ENCODE results near the gene FGF14.

The FGF14 gene

DNA sequence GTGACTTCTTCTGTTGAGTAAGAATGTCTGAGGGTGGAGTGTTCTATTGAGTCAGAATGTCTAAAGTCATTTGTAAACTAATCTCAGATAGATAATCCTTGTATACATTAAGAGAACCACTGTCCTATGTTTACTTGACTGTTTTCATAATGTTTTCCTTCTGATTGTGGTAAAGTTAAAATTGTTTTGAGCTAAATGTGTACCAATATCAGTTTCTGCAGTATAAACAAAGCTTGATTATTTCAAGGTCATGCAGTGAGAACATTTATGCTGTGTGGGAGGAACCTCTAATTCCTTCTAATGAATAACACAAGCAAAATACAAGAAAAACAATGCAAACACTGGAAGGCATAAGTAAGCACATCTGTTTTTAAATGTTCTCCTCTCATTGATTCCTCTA lies 434.6 kb downstream of the FGF14 start:
- H3K9me3 ChIP-seq (ENCODE audit: control insufficient read depth in 1 of 2, low read length in 2 of 2), result no peaks in the 10 kb centered on the region
- no peaks in the 10 kb centered on the region for H3K36me3 ChIP-seq (ENCODE audit: control insufficient read depth in 1 of 2, insufficient read depth in 2 of 2, low read length in 2 of 2)
- H3K4me3 ChIP-seq (ENCODE audit: low read depth in 1 of 2, low read length in 2 of 2), result no peak overlapping the region
- no peak overlapping the region for H3K27ac ChIP-seq (ENCODE audit: low read depth, low read length)
- H3K27me3 ChIP-seq (ENCODE audit: control insufficient read depth in 1 of 2, insufficient read depth in 2 of 2, low read length in 2 of 2), result no peaks in the 10 kb centered on the region
- no peaks in the 10 kb centered on the region for H3K4me1 ChIP-seq (ENCODE audit: control insufficient read depth in 1 of 2, insufficient read depth in 2 of 2, low read length in 2 of 2)
- H3K9ac ChIP-seq (ENCODE audit: low read depth in 1 of 2, low read length in 2 of 2), result no peak overlapping the region

- Histone ChIP-seq H3K9ac (ENCODE audit: low read depth in 1 of 2, low read length in 2 of 2) (no peak overlapping the region), H3K36me3 (ENCODE audit: control insufficient read depth in 1 of 2, insufficient read depth in 2 of 2, low read length in 2 of 2) (no peaks in the 10 kb centered on the region), H3K27ac (ENCODE audit: low read depth, low read length) (no peak overlapping the region), H3K4me3 (ENCODE audit: low read depth in 1 of 2, low read length in 2 of 2) (no peak overlapping the region), H3K9me3 (ENCODE audit: control insufficient read depth in 1 of 2, low read length in 2 of 2) (no peaks in the 10 kb centered on the region), H3K27me3 (ENCODE audit: control insufficient read depth in 1 of 2, insufficient read depth in 2 of 2, low read length in 2 of 2) (no peaks in the 10 kb centered on the region), H3K4me1 (ENCODE audit: control insufficient read depth in 1 of 2, insufficient read depth in 2 of 2, low read length in 2 of 2) (no peaks in the 10 kb centered on the region)
Observed at GRCh38 chr13:101965096-101965495, 436.8 kb downstream of the FGF14 start.

- H3K27me3 ChIP-seq (ENCODE audit: control insufficient read depth in 1 of 2, insufficient read depth in 2 of 2, low read length in 2 of 2), result no peaks in the 10 kb centered on the region
- H3K4me1 ChIP-seq (ENCODE audit: control insufficient read depth in 1 of 2, insufficient read depth in 2 of 2, low read length in 2 of 2), result no peaks in the 10 kb centered on the region
- H3K9ac ChIP-seq (ENCODE audit: low read depth in 1 of 2, low read length in 2 of 2), result no peak overlapping the region
- H3K36me3 ChIP-seq (ENCODE audit: control insufficient read depth in 1 of 2, insufficient read depth in 2 of 2, low read length in 2 of 2), result no peaks in the 10 kb centered on the region
- H3K4me3 ChIP-seq (ENCODE audit: low read depth in 1 of 2, low read length in 2 of 2), result no peak overlapping the region
- H3K9me3 ChIP-seq (ENCODE audit: control insufficient read depth in 1 of 2, low read length in 2 of 2), result no peaks in the 10 kb centered on the region
- H3K27ac ChIP-seq (ENCODE audit: low read depth, low read length), result no peak overlapping the region
Observed at GRCh38 chr13:101959016-101959415, 442.8 kb downstream of the FGF14 start.

GRCh38 chr13:101955764-101956163 lies 446.1 kb downstream of the FGF14 start:
- Histone ChIP-seq H3K4me1 (ENCODE audit: control insufficient read depth in 1 of 2, insufficient read depth in 2 of 2, low read length in 2 of 2) (no peaks in the 10 kb centered on the region), H3K27me3 (ENCODE audit: control insufficient read depth in 1 of 2, insufficient read depth in 2 of 2, low read length in 2 of 2) (no peaks in the 10 kb centered on the region), H3K4me3 (ENCODE audit: low read depth in 1 of 2, low read length in 2 of 2) (no peak overlapping the region), H3K9ac (ENCODE audit: low read depth in 1 of 2, low read length in 2 of 2) (no peak overlapping the region), H3K9me3 (ENCODE audit: control insufficient read depth in 1 of 2, low read length in 2 of 2) (no peaks in the 10 kb centered on the region), H3K27ac (ENCODE audit: low read depth, low read length) (no peak overlapping the region), H3K36me3 (ENCODE audit: control insufficient read depth in 1 of 2, insufficient read depth in 2 of 2, low read length in 2 of 2) (no peaks in the 10 kb centered on the region)

- H3K9me3 ChIP-seq (ENCODE audit: control insufficient read depth in 1 of 2, low read length in 2 of 2), result no peaks in the 10 kb centered on the region
- H3K27me3 ChIP-seq (ENCODE audit: control insufficient read depth in 1 of 2, insufficient read depth in 2 of 2, low read length in 2 of 2), result no peaks in the 10 kb centered on the region
- H3K4me1 ChIP-seq (ENCODE audit: control insufficient read depth in 1 of 2, insufficient read depth in 2 of 2, low read length in 2 of 2), result no peaks in the 10 kb centered on the region
- H3K36me3 ChIP-seq (ENCODE audit: control insufficient read depth in 1 of 2, insufficient read depth in 2 of 2, low read length in 2 of 2), result no peaks in the 10 kb centered on the region
- H3K4me3 ChIP-seq (ENCODE audit: low read depth in 1 of 2, low read length in 2 of 2), result no peak overlapping the region
- H3K27ac ChIP-seq (ENCODE audit: low read depth, low read length), result no peak overlapping the region
- no peak overlapping the region for H3K9ac ChIP-seq (ENCODE audit: low read depth in 1 of 2, low read length in 2 of 2)
Observed at GRCh38 chr13:101951114-101951513, 450.7 kb downstream of the FGF14 start.

DNA sequence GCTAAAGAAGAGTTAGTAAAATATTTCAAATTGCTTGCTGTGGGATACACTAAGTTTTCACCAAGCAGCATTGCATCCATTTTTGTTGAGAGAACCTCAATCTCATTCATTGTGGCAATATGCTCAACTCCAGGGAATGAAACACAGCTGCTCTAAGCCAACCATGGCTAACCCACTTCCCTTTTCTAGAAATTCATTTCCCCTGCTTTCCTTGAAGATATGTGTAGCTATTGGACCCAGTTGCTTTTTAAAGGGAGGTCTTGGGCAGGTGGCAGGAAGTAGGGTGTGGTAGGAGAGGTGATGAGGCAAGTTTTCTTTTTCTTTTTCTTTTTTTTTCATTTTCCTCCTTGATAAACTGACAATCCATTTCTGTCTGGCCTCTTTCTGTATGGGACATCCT lies 452.2 kb downstream of the FGF14 start:
- Histone ChIP-seq H3K27ac (ENCODE audit: low read depth, low read length) (no peak overlapping the region), H3K36me3 (ENCODE audit: control insufficient read depth in 1 of 2, insufficient read depth in 2 of 2, low read length in 2 of 2) (no peaks in the 10 kb centered on the region), H3K9ac (ENCODE audit: low read depth in 1 of 2, low read length in 2 of 2) (no peak overlapping the region), H3K9me3 (ENCODE audit: control insufficient read depth in 1 of 2, low read length in 2 of 2) (no peaks in the 10 kb centered on the region), H3K27me3 (ENCODE audit: control insufficient read depth in 1 of 2, insufficient read depth in 2 of 2, low read length in 2 of 2) (no peaks in the 10 kb centered on the region), H3K4me3 (ENCODE audit: low read depth in 1 of 2, low read length in 2 of 2) (no peak overlapping the region), H3K4me1 (ENCODE audit: control insufficient read depth in 1 of 2, insufficient read depth in 2 of 2, low read length in 2 of 2) (no peaks in the 10 kb centered on the region)

DNA sequence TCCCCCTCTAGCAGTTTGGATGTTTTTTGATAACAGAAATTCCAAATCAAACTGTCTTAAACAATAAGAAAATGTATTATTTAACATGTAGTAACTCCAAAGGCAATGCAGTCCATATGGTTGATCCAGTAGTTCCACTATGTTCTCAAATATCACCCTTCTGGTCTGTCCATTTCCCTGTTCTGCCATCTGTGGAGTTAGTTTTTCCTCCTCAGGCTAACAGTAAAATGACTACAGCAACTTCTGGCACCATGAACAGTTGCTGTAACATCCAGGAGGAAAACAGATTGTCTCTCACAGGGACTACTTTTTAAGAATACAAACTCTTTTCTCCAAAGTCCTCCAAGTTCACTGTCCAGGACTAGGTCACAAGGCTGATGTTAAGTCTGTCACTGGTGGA lies 455.4 kb downstream of the FGF14 start:
- Histone ChIP-seq H3K9me3 (ENCODE audit: control insufficient read depth in 1 of 2, low read length in 2 of 2) (no peaks in the 10 kb centered on the region), H3K36me3 (ENCODE audit: control insufficient read depth in 1 of 2, insufficient read depth in 2 of 2, low read length in 2 of 2) (no peaks in the 10 kb centered on the region), H3K9ac (ENCODE audit: low read depth in 1 of 2, low read length in 2 of 2) (no peak overlapping the region), H3K4me3 (ENCODE audit: low read depth in 1 of 2, low read length in 2 of 2) (no peak overlapping the region), H3K27me3 (ENCODE audit: control insufficient read depth in 1 of 2, insufficient read depth in 2 of 2, low read length in 2 of 2) (no peaks in the 10 kb centered on the region), H3K4me1 (ENCODE audit: control insufficient read depth in 1 of 2, insufficient read depth in 2 of 2, low read length in 2 of 2) (no peaks in the 10 kb centered on the region), H3K27ac (ENCODE audit: low read depth, low read length) (no peak overlapping the region)

DNA sequence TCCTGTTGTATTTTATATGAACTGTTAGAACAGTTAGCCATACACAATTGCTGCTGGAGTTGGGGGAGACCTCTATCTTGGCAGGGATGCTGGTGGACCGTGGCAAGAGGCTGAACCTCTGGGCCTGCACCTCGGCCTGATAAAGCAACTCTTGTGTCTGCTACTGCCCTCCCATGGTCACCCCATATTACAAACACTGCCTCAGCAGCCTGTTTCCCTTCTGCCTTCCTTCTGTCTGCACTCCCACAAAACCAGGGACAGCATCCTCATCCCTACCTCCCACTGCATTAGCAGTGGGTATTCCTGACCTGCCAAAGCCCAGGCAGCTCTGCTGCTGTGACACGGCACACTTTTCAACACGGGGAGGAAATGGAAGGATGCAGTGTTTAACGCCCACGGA lies 456.4 kb downstream of the FGF14 start:
- H3K4me1 ChIP-seq (ENCODE audit: control insufficient read depth in 1 of 2, insufficient read depth in 2 of 2, low read length in 2 of 2), result no peaks in the 10 kb centered on the region
- no peaks in the 10 kb centered on the region for H3K27me3 ChIP-seq (ENCODE audit: control insufficient read depth in 1 of 2, insufficient read depth in 2 of 2, low read length in 2 of 2)
- H3K27ac ChIP-seq (ENCODE audit: low read depth, low read length), result no peak overlapping the region
- H3K9ac ChIP-seq (ENCODE audit: low read depth in 1 of 2, low read length in 2 of 2), result no peak overlapping the region
- H3K4me3 ChIP-seq (ENCODE audit: low read depth in 1 of 2, low read length in 2 of 2), result no peak overlapping the region
- H3K36me3 ChIP-seq (ENCODE audit: control insufficient read depth in 1 of 2, insufficient read depth in 2 of 2, low read length in 2 of 2), result no peaks in the 10 kb centered on the region
- H3K9me3 ChIP-seq (ENCODE audit: control insufficient read depth in 1 of 2, low read length in 2 of 2), result no peaks in the 10 kb centered on the region

DNA sequence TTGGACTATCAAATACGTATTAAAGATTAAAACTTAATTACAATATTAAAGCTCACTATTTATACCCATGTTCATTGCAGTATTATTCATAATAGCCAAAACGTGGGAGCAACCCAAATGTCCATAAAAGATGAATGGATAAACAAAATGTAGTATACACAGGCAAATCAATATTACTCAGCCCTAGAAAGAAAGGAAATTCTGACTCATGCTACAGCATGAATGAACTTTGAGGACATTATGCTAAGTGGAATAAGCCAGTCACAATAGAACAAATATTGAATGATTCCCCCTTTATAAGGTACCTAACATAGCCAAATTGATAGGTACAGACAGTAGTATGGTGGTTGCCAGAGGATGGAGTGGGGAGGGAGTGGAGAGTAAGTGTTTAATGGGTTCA lies 457.3 kb downstream of the FGF14 start:
- no peaks in the 10 kb centered on the region for H3K9me3 ChIP-seq (ENCODE audit: control insufficient read depth in 1 of 2, low read length in 2 of 2)
- no peak overlapping the region for H3K4me3 ChIP-seq (ENCODE audit: low read depth in 1 of 2, low read length in 2 of 2)
- no peaks in the 10 kb centered on the region for H3K36me3 ChIP-seq (ENCODE audit: control insufficient read depth in 1 of 2, insufficient read depth in 2 of 2, low read length in 2 of 2)
- H3K27me3 ChIP-seq (ENCODE audit: control insufficient read depth in 1 of 2, insufficient read depth in 2 of 2, low read length in 2 of 2), result no peaks in the 10 kb centered on the region
- H3K4me1 ChIP-seq (ENCODE audit: control insufficient read depth in 1 of 2, insufficient read depth in 2 of 2, low read length in 2 of 2), result no peaks in the 10 kb centered on the region
- no peak overlapping the region for H3K9ac ChIP-seq (ENCODE audit: low read depth in 1 of 2, low read length in 2 of 2)
- H3K27ac ChIP-seq (ENCODE audit: low read depth, low read length), result no peak overlapping the region

DNA sequence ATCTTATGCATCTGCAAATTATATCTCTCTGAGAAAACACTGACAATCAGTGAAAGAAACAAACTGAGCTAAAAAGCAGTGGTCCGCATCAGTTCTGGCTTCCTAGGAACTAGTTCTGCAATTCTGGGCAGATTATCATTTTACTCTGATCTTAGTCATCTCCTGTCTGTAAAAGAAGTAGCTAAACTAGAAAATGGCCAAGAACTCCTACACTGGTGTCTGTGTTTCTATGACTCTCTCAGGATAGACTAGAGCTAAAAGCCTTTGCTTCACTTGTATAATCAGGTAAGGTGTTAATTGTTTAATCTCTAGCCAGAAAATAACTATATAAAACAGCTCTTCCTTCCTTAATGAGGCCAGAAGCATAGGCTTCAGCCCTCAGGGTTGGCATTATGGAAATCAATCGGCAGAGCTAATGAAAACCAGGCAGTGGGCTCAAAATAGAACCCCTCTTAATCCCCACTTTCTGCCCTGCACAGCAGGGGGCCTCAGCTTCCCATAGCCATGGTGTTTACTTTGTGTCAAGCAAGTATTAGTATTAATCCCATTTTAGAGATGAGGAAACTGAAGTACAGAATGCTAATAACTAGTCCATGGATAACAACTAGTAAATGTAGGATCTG lies 459.2 kb downstream of the FGF14 start:
- Histone ChIP-seq H3K9ac (ENCODE audit: low read depth in 1 of 2, low read length in 2 of 2) (no peak overlapping the region), H3K27ac (ENCODE audit: low read depth, low read length) (no peak overlapping the region)

GRCh38 chr13:101942038-101942437 lies 459.8 kb downstream of the FGF14 start:
- H3K9ac ChIP-seq (ENCODE audit: low read depth in 1 of 2, low read length in 2 of 2), result no peak overlapping the region
- H3K27me3 ChIP-seq (ENCODE audit: control insufficient read depth in 1 of 2, insufficient read depth in 2 of 2, low read length in 2 of 2), result no peaks in the 10 kb centered on the region
- no peak overlapping the region for H3K27ac ChIP-seq (ENCODE audit: low read depth, low read length)
- no peak overlapping the region for H3K4me3 ChIP-seq (ENCODE audit: low read depth in 1 of 2, low read length in 2 of 2)
- no peaks in the 10 kb centered on the region for H3K4me1 ChIP-seq (ENCODE audit: control insufficient read depth in 1 of 2, insufficient read depth in 2 of 2, low read length in 2 of 2)
- no peaks in the 10 kb centered on the region for H3K36me3 ChIP-seq (ENCODE audit: control insufficient read depth in 1 of 2, insufficient read depth in 2 of 2, low read length in 2 of 2)
- H3K9me3 ChIP-seq (ENCODE audit: control insufficient read depth in 1 of 2, low read length in 2 of 2), result no peaks in the 10 kb centered on the region

More for the DNA sequence above, 459.2 kb downstream of the FGF14 start:
- Histone ChIP-seq H3K27me3 (ENCODE audit: control insufficient read depth in 1 of 2, insufficient read depth in 2 of 2, low read length in 2 of 2) (no peaks in the 10 kb centered on the region), H3K36me3 (ENCODE audit: control insufficient read depth in 1 of 2, insufficient read depth in 2 of 2, low read length in 2 of 2) (no peaks in the 10 kb centered on the region), H3K9me3 (ENCODE audit: control insufficient read depth in 1 of 2, low read length in 2 of 2) (no peaks in the 10 kb centered on the region), H3K4me3 (ENCODE audit: low read depth in 1 of 2, low read length in 2 of 2) (no peak overlapping the region), H3K4me1 (ENCODE audit: control insufficient read depth in 1 of 2, insufficient read depth in 2 of 2, low read length in 2 of 2) (no peaks in the 10 kb centered on the region)
